DMS153 treated with DMSO at 0.1 percent for 48 hours (cell line): Measurements from ENCODE around the gene LTB4R.
"Not testable (repeated sequence)": the region's sequence is repeated elsewhere in the genome, so short reads cannot be mapped to it uniquely, and the experiment has no call there.

ENCODE experiments used
- DNase-seq: peaks from one replicate; lab custom pipeline; 2025; ENCODE audit not compliant: unreplicated experiment; lab: John Stamatoyannopoulos, UW

Gene LTB4R

DNA sequence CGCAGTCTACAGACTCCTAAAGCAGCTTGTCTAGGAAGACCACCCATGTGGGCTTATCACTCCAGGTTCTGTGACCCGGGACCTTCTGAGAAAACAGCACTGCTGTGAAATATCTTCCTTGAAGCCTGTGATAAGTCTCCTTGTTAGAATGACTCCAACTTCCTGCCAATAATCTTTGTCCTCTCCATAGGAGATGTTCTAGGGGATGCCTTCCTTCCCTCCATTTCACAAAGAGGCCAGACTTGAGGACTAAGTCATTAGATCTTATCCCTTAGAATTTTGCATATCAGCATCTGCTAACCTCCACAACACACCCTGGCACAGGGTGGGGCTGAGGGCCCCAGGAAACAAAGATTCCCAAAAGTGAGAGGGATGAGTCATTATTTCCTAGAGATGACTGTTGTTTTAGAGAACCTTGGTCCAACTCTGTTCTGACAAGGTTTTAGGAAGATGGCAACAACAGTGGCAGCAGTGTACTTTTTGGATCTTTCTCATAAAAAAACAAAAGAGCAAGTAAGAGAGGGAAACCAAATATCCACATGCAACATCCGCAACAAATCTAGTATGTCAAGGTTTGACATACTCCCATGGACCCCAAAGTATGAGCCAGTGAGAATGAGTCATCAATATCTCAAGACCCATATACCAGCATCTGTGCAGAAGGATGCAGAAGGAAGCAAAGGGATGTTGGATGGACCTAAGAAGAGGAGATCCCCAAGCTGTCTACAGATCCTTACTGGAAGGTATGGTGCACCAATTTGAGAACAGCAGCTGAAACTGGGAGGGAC is 6.0 kb downstream of the LTB4R start:
- DNase-seq: no peak

DNA sequence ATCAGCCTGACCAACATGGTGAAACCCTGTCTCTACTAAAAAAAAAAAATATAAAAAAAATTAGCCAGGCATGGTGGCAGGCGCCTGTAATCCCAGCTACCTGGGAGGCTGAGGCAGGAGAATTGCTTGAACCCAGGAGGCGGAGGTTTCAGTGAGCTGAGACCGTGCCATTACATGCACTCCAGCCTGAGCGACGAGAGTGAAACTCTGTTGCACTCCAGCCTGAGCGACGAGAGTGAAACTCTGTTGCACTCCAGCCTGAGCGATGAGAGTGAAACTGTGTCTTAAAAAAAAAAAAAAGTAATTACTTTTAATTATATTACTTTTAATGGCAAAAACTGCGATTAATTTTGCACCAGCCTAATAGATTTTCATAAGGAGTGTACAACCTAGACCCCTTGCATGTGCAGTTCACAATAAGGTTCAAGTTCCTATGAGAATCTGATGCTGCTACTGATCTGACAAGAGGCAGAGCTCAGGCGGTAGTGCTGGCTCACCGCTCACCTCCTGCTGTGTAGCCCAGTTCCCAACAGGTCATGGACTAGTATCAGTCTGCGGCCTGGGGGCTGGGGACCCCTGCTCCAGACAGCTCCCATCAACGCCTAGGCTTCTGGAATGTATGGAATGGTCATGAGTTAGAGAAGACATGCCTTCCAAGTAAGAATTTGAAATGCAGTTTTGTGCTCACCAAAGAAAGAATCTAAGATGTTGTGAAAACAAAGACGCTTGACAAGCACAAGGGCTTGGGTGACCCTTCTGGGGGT is 10.1 kb downstream of the LTB4R start:
- no peak for DNase-seq

DNA sequence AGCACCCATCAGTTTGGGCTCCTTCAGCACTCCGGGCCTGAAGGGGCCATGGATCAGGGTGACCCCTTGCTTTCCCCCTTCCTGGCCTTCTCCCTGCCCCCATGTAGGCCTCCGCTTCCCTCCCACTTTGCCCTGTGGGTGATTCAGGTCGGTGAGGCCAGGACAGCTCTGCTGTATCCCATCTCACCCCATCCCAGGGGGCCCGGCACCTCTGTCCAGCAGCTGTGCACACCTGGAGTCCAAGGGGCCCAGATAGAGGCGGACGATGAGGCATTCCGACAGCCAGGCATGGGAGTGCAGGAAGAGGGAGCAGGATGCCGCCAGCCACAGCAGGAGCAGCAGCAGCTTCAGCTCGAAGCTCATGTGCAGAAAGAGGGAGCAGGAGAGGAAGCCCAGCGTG is 11.4 kb downstream of the LTB4R start:
- DNase-seq: no peak

DNA sequence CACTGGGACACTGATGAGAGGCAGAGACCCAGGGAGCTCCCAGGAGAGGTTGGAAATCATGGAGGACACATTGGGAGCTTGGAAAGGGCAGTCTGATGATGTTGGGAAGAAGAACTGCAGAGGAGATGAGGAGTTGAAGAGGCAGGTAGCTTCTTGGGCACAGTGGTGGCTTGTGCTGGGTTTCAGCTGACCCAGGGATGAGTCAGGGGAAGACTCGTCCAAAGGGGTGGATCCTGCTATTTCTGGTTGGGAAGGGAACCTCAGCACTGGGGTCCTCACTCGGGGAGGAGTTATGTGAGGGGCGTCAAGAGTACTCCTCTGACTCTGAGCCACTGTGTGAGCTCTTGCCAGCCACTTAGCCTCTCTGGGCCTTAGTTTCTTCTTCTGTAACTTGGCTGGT is 12.0 kb downstream of the LTB4R start:
- DNase-seq: no peak

DNA sequence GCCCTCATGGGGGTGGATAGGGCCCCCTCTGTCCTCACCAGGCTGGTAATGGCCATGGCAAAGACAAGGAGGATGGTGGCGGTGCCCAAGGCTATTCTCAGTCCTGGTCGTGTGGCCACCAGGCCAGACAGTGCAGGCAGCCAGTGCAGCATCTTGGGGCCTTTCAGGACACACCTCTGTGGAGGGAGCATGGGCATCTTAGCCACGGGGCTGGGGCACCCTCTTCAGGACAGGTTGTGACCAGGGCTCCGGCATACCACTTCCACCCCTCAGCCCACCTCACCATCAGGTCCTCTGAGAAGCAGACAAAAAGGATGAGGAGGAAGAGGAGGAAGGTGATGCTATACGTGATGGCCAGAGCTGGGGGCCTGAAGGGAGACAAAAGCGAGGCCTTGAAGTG is 12.7 kb downstream of the LTB4R start:
- DNase-seq: no peak

DNA sequence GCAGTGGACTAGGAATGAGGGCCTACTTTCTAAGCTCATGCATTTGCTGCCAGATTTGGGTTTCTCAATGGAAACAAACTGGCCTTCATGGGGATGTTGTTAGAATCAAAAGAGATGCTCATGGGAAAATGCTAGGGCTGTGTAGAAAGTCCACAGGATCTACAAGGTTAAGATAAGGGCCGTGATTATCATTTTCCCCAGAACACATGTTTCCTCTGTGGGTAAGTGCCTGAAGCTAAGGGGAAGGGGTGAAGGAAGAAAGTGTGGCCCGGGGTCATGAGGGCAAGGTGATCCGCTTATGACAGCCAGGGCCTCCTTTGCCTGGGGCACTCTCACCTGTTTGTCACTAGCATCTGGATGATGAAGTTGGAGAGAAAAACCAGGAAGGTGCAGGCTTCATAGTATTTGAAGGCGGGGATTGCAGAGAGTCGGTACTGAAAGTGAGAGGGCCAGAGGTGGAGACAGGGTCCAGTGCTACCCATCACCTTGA is 13.8 kb downstream of the LTB4R start:
- DNase-seq: no peak

DNA sequence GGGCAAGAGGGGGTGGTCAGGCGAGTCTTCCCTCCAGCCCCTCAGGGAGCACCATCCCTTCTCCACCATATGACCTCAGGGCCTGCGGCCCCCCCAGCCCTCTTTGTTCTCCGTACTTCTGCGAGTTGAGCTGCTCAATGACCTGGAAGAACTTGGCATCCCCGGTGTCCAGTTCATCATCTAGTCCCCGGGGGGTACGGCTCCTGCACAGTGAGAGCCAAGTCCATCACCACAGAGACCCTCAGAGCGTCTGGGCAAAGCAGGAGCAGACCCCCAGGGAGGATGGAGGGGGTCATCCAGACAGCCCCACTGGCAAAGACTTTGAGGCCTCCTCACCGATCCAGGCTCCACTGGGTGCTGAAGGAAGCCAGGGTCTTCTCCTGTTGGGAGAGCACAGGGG is 14.7 kb downstream of the LTB4R start:
- no peak for DNase-seq

DNA sequence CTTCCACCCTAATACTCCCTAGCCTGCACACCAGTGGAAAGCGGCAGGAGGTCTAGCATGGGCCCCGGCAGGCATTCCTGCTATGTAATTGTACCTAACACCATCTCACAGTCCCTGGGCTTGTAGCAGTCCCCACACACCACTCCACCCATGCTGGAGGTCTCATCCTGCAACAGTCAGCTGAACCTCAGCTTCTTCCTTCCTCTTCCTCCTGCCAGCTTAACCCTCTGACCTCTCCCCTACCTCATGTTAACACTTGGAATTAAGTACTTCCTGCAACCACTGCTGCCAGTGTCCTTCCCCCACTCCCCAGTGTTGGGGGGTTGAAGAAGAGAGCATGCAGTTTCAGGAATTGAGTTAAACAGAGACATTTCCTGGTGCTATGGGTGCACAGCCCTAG is 16.0 kb downstream of the LTB4R start:
- no peak for DNase-seq

DNA sequence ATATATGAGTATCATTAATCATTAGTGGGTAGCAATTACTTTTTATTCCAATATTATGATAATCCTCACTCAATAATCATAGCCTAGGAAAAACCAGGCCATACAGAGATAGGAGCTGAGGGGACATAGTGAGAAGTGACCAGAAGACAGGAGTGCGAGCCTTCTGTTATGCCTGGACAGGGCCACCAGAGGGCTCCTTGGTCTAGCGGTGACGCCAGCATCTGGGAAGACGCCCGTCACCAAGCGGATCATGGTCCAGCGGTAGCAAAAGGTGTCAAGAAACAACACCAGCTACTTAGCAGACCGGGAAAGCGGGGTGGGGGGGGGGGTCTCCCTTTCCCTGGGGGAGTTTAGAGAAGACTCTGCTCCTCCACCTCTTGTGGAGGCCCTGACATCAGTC is 16.6 kb downstream of the LTB4R start:
- DNase-seq: not testable (repeated sequence)

DNA sequence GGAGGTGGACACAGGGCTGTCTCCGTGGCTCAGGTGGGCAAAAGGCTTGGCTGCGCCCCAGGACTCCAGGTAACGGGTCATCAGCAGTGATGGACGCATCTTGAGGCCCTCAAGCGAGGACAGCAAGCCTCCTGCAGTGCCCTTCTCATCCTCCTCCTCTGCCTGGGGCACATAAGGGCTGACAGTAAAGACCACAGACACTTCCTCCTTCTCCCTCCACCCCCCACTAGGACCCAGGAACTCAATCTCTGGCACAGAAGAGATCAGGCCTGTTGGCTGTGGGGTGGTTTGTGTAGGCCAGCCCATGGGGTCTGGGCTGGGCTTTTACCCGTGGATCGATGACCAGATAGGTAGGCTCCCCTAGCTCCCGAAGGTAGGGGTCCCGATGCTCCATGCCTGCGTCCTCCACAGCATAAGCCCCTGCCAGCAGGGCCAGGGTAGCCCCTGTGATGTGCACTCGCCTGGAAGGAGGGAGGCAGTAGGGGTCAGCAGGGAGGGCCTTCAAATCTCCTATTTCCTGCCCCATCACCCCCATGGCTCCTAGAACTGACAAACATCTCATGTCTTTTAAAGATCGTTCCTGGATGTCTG is 17.9 kb downstream of the LTB4R start:
- DNase-seq: no peak

DNA sequence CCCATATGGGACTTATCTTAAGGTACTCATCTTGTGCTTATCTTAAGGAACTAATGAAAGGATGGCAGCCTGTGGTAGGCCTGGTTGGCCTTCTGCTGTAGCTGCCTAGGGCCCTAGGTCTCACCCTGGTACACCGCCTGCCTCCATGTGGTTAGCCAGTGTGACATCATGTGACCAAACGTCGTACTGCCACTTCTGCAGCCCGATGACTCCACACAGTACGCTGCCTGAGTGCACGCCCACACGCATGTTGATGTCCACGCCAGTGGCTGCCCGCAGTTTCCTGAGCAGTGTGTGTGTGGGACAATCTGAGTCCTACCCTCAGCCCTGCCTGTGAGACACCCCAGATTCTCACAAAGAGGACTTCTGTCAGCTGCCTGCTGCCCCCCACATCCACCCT is 18.4 kb downstream of the LTB4R start:
- no peak for DNase-seq

DNA sequence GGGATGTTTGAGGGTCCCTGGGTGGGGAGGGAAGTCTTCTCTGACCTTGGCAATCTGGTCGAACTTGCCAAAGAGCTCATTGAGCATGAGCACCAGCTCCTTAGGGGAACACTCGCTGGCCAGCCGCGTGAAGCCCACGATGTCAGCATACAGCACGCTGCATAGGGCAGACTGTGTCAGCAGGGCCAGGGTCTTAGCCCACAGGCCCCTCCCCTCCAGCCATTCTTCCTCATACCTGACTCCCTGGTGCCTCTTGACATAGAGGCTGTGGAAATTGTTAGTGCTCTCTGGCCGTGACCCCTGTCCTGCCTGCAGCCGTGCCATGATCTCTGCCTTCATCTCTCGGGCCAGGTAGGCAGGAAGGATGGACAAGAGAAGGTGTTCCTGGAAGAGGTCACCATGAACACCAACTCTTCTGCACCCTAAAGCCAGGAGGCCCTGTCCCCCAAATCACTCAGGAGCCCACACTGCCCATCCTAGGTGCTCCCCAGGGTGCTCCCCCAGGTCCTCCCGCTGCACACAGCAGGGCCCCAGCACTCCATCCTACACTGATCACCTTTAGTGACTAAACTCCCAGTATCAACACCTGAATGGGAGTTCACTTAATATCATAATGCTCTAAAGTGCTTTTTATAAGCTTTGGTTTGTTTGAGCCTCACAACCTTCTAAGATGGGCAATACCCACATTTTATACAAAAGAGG is 19.8 kb downstream of the LTB4R start:
- DNase-seq: no peak

DNA sequence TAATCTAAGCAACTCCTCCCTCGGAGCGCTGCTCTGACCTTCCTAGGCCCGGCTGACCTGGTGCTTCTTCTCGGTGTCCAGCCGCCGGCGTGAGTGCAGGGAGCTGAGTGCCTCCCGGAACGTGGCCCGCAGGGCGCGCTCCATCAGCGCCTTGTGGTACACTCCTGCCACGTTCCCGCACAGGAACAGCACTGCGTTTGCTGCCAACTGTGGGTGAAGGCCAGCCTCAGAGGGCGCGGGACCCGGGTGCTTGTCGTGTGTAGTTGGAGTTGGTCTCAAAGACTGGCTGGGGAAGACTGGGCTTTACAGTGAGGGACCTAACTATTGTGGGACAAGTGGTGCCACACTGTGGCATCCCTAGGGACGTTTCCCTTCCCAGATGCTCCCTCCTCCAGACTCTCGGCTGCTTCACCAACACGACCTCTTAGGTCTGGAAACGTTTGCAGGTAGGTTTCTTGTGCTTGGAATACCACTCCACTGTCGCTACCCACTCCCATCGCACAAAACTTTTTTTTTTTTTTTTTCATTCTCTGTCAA is 20.5 kb downstream of the LTB4R start:
- DNase-seq: peak; percentile 60

DNA sequence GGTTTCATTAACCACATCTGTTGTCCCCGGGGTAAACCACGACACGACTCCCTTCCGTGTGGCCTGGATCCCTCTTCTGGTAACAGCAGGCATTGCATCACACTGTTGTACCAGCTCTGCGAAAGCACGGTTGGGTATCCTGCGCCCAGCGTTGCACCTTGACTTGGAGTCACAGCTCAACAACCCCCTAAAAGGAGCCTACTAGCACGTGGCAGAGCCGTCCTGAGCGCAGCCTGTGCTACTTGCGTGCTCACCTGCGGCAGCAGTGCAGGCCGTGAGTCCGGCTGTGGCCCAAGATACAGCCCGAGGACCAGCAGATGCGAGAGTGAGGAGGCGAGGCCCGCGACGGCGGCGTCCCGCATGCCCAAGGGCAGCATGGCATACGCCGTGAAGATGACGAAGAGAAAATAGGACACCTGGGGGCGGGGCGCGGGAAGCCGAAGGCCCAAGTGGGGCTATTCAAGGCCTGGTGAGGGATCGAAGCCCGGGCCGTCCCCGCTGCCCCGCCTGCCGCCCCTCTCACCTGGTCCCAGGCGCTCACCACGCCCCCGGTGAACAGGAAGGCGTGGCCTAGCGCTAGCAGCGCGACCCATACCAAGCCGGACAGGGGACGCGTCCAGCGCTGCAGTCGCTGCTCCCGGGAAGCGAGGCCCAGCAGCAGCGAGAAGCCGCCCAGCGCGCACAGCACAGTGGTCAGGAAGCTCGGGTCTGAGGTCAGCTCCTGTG is 21.1 kb downstream of the LTB4R start:
- peak; percentile 61 for DNase-seq

DNA sequence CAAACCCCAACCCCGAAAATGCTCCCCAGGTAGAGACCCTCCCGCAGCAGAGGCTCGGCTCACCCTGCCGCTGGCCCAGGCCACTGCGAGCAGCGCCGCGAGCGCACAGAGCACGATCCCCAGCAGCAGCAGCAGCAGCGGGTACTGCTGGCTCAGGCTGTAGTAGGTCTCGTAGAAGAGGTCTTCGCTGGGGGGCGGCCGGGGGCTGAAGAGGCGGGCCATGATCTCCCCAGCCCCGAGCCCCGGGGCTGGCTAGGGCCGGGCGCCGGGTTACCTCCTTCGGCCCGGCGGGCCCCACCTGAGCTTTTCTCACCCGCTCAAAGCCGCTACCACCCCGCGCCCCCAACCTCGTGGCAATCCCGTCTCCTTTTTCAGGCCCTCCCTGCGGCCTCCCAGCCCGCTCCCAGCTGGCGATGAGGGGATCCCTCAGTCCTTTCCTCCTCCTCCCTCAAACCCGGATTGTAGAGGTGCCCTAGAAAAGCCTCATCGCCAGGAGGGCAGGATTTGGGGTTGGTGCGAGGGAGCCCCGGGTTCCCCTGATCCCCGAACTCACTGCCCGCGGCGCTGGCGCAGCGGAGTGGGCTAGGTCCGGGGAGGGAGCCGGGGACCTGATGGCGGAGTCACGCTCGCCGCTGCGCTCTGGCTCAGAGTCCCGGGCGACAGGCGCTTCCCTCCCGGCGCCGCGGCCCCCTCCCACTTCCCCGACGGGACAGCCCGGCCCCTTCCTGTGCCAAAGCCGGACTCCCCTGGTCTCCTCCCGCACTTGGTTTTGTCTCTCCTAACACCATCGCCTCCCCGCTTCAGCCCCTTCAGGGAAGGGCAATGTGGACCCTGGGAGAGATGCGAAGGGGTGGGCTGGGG is 23.4 kb downstream of the LTB4R start, which contains the start of gene ADCY4:
Gene ADCY4, minus strand, starts transcription at position 641 of the 861 bp plus-strand sequence. Its CDS starts 419 bp downstream, at position 222.
- no peak for DNase-seq

DNA sequence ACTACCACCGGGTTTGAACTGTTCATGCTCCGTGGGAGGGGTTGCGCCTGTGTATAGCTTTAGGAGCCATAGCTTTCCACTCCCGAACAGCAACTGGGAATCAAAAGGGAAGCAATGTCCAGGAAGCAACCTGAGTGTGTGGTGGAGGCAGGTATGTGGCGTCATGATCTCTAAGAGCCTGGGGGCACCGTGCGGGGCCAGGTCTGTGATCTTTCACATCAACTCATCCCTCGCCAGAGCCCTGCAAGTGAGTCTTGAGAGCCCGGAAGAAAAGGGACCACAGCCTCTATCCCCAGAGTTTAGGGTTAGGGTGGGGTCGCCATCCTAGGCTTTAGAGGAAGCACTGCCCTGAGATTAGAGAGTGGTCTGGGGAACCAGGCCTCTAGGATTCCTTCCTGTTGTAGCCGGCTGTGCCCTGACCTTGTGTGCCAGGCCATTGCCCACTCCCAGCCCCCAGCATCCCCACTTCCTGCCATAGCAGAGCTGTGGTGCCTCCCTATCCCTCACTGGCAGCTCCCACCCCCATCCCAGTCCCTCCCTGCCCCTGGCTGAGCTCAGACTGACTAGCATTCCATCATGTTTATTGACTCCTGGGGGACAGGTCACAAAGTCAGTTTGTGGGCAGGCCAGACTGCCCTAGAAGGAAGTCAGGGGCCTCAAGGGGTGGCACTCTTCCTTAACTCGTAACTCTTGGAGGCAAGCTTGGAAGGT is 24.3 kb downstream of the LTB4R start:
- DNase-seq: no peak

DNA sequence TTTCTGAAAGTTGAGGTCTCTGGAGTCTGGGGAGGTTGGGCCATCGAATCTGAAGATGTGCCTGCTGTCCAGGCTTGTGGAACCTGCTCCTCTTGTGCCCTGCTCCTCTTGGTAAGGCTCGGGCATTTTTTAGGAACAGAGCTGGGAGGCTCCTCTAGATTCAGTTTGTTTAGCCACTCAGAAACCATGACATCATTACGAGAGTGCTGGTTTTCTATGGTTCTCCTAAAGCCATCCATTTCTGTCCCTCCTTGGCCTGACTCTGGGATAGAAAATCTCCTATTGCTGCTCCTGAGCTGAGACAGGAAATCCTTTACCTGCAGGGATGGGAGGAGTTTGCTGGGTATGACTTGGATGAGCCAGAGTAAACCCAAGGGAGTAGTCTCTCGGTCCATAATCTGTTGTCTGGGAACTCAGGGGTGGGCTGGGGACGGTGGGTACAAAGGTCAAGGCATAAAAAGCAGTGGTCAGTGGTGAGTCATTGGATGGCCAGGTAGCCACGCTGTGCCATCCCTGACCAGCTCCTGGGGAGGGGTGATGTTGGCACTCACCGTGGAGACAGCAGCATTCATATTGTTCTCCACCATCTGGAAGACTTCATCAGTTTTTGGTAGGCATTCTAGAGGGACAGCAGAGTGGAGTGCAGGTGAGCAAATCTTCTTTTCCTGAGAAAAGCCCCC is 26.0 kb downstream of the LTB4R start:
- DNase-seq: no peak

DNA sequence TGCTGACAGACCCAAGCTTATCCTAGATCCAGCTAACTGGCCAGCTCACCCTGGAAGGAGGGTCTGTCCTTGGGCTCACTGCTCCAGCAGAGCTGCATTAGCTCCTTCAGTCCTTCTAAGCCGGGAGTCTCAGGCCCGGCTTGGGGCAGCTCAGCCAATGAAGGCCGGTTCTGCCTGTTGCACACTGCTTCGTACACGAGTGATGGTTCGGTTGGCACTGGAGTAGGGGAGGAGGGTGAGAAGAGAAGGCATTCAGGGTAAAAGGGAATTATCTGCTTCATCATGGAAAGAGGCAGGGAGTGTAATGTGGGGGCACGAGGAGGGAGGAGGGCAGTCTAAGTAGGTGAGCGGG is 26.5 kb downstream of the LTB4R start:
- DNase-seq: no peak
